GM18505 (cell line): Measurements from ENCODE around the gene DDX18.
"Not testable (repeated sequence)": the region's sequence is repeated elsewhere in the genome, so short reads cannot be mapped to it uniquely, and the experiment has no call there.

ENCODE experiments used
- ATAC-seq: cut with Tn5 transposase; IDR thresholded peaks from one replicate; pipeline ENCODE4 v1.9.1; 2021; ENCODE audit not compliant: unreplicated experiment
- POLR2A ChIP-seq: IDR thresholded peaks from 4 replicates; pipeline ENCODE4 v1.6.1; 2011; ENCODE audit warnings: borderline replicate concordance; ENCODE audit not compliant: insufficient read depth, insufficient read length; ENCODE audit errors: extremely low read depth

Gene DDX18

GRCh38 chr2:117814417-117815264, at the start of gene DDX18:
Gene DDX18 (plus strand): TSS chr2:117814691. CDS start chr2:117814778, 87 bp downstream.
- peak; percentile 89 for TF ChIP-seq POLR2A
- peak; percentile 95 for ATAC-seq

GRCh38 chr2:117770730-117771129, 43.8 kb upstream of the DDX18 start:
- no peak for ATAC-seq
- no peak for TF ChIP-seq POLR2A

- TF ChIP-seq POLR2A, result no peak
- no peak for ATAC-seq
Observed at GRCh38 chr2:117771969-117772630, 42.4 kb upstream of the DDX18 start.

DNA sequence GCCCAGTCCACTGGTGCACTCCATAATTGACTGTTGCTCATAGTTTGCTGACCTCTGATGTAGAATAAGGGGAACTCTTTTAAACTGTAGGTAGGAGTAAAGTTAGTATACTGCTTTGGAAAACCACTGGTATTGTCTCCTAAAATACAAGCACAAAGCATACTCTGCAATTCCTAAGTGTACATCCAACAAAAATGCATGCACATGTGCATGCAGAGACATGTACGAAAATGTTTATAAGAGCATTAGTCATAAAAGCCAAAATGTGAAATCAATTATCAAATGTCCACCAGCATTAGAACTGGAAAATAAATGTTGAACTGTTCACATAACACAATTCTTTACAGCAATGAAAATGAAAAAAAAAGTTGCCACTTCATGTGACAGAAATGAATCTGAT, 39.8 kb upstream of the DDX18 start:
- no peak for ATAC-seq
- TF ChIP-seq POLR2A, result no peak

DNA sequence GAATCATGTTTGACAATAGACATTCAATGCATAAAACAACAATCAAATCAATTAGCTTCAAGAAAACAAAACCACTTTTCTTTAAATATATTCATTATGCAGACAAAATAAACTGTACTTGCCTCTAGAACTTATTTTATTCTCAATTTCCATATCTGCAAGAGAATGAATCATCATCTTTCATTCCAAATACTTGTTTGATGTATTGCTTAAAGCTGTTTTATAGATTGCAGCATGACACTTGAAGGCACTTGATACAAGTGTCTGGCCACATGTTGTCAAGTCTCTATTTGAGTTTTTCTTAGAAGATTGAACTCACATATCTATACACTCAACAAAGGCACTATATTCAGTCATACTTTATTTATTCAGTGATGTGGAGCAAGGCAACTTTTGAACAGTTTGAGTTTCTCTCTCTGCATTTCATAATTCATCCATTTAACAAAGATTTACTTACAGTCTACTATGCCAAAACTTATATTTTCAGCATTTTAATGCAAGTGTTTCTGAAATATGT, 38.7 kb upstream of the DDX18 start:
- no peak for ATAC-seq
- no peak for TF ChIP-seq POLR2A

GRCh38 chr2:117776888-117777287, 37.6 kb upstream of the DDX18 start:
- TF ChIP-seq POLR2A, result no peak
- no peak for ATAC-seq

DNA sequence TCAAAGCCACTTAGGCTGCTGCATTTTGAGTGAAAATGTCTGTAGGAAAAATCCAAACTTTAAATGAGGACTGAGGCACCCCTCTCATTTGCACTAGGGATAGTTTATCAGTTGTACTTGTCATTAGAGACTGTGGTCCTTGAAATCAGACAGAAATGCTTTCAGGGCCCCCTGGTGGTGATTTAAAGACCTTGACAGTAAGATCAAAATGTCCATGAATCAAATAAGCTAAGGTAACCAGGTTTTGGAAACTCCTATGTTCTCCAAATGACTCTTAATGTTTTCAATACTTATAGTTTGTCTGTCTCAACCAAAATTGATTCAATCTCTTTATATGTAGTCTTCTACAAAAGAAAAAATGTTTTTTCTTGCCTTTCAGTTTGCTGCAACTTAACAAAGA, 28.8 kb upstream of the DDX18 start:
- ATAC-seq, result peak; percentile 59
- no peak for TF ChIP-seq POLR2A

DNA sequence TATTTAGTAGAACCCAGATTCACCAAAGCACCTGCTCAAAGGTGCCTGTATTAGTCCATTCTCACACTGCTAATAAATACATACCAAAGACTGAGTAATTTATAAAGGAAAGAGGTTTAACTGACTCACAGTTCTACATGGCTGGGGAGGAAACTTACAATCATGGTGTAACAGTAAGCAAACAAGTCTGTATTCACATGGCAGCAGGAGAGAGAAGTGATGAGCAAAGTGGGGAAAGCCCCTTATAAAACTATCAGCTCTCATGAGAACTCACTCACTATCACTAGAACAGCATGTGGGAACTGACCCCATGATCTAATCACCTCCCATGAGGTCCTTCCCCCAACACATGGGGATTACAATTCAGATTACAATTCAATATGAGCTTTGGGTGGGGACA, 28.0 kb upstream of the DDX18 start:
- TF ChIP-seq POLR2A, result no peak

DNA sequence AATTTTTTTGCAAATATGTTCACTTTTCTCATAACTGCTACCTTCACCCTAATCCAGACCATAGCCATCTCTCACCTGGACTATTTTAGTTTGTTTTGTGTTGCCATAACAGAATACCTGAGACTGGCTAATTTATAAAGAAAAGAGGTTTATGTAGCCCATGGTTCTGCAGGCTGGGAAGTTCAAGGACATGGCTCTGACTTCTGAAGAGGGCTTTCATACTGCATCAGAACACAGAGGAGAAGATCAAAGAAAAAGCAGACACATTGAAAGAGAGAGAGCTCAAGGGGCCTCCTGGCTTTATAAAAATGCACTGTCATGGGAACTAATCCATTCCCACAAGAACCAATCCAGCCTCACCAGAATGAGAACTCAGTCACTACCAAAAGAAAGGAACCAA, 25.0 kb upstream of the DDX18 start:
- ATAC-seq, result no peak
- no peak for TF ChIP-seq POLR2A

More for the DNA sequence above, 28.0 kb upstream of the DDX18 start:
- no peak for ATAC-seq

- ATAC-seq, result no peak
- TF ChIP-seq POLR2A, result no peak
Observed at GRCh38 chr2:117794668-117795067, 19.8 kb upstream of the DDX18 start.

- no peak for TF ChIP-seq POLR2A
- no peak for ATAC-seq
Observed at GRCh38 chr2:117801826-117802225, 12.7 kb upstream of the DDX18 start.

DNA sequence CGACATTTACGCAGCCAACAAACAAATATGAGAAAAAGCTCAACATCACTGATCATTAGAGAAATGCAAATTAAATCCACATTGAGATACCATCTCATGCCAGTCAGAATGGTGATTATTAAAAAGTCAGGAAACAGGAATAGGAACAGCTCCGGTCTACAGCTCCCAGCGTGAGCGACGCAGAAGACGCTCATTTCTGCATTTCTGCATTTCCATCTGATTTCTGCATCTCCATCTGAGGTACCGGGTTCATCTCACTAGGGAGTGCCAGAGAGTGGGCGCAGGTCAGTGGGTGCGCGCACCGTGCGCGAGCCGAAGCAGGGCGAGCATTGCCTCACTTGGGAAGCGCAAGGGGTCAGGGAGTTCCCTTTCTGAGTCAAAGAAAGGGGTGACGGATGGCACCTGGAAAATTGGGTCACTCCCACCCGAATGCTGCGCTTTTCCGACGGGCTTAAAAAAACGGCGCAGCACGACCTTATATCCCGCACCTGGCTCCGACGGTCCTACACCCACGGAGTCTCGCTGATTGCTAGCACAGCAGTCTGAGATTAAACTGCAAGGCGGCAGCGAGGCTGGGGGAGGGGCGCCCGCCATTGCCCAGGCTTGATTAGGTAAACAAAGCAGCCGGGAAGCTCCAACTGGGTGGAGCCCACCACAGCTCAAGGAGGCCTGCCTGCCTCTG, 10.7 kb upstream of the DDX18 start:
- not testable (repeated sequence) for ATAC-seq

GRCh38 chr2:117812443-117812842, 2.0 kb upstream of the DDX18 start:
- no peak for TF ChIP-seq POLR2A

DNA sequence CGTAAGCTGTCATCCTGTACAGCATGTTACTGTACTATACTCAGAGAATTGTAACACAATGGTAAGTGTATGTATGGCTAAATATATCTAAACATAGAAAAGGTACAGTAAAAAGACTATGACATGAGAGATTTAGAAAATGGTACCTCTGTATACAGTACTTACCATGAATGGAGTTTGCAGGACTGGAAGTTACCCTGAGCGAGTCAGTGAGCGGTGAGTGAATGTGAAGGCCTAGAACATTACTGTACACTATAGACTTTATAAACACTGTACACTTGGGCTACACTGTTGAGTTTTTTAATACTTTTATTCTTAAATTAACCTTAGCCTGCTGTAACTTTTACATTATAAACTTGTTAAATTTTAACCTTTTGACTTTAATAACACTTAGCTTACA, 1.5 kb downstream of the DDX18 start:
- ATAC-seq, result no peak
- no peak for TF ChIP-seq POLR2A

More at GRCh38 chr2:117812443-117812842, 2.0 kb upstream of the DDX18 start:
- no peak for ATAC-seq

DNA sequence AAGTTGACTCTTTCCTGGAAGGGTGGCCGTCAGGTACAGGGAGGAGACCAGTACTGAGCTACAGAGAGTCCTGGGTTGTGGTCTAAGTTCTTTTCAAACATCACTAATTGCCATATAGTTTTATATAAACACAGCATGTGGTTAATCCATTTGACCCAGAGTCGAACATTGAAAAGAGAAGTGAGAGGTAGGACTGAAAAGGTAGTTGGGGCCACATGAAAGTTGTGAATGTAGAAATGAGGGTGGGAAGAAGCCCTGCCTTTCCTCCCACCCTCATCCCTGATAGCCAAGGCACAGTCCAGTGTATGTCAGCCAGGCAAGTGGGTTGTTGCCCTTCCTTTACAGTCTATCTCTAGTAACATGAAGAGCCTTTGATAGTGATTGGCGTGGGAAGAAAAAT, 4.4 kb downstream of the DDX18 start:
- ATAC-seq, result no peak
- TF ChIP-seq POLR2A, result no peak
